ENCODE results near the gene KIF20B.
"Not testable (repeated sequence)": the region's sequence is repeated elsewhere in the genome, so short reads cannot be mapped to it uniquely, and the experiment has no call there.

DNA sequence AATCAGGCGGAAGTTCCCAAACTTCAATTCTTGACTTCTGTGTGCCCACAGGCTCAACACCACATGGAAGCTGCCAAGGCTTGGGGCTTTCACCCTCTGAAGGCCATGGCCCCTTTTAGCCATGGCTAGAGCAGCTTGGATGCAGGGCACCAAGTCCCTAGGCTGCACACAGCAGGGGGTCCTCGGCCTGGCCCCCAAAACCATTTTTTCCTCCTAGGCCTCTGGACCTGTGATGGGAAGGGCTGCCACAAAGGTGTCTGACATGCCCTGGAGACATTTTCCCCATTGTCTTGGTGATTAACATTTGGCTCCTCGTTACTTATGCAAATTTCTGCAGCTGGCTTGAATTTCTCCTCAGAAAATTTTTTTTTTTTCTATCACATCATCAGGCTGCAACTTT, 117.6 kb downstream of the KIF20B start:
- TF ChIP-seq, protein P1, sequence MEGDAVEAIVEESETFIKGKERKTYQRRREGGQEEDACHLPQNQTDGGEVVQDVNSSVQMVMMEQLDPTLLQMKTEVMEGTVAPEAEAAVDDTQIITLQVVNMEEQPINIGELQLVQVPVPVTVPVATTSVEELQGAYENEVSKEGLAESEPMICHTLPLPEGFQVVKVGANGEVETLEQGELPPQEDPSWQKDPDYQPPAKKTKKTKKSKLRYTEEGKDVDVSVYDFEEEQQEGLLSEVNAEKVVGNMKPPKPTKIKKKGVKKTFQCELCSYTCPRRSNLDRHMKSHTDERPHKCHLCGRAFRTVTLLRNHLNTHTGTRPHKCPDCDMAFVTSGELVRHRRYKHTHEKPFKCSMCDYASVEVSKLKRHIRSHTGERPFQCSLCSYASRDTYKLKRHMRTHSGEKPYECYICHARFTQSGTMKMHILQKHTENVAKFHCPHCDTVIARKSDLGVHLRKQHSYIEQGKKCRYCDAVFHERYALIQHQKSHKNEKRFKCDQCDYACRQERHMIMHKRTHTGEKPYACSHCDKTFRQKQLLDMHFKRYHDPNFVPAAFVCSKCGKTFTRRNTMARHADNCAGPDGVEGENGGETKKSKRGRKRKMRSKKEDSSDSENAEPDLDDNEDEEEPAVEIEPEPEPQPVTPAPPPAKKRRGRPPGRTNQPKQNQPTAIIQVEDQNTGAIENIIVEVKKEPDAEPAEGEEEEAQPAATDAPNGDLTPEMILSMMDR (conservative IDR thresholded peaks at IDR 0.05; ENCODE audit: low read length): not testable (repeated sequence)
- TF ChIP-seq EZH2phosphoT487 (IDR thresholded peaks at IDR 0.05; ENCODE audit: borderline replicate concordance, low read depth, low read length): not testable (repeated sequence)

Data from OCI-LY7 (cell line).